Calu3 (cell line): ENCODE measurements around the gene TGFBRAP1. TPM values are rescaled to one million over a fixed set of nuclear protein-coding genes. Genes with fewer than 3 reads are reported as not detected.

ENCODE experiments used
- BruUV-seq: library from RNA; stranded (reverse); fragments of 400-500 nt; replicated peaks from 2 replicates; lab custom pipeline; 2021; lab: Mats Ljungman, UMichigan
- CTCF ChIA-PET: fragments of 300-600 bp; sonication (Branson Sonifier 250); formaldehyde crosslinking; loops from one replicate; lab custom pipeline; 2022; ENCODE audit warnings: antibody characterized with exemption; lab: Charles Lee
- DNase-seq: peaks from one replicate; pipeline ENCODE4 v3.0.0; 2022
- H3K27ac Mint-ChIP-seq: one replicate; pipeline ENCODE4 v1.8.0; 2022; ENCODE audit warnings: mixed read lengths; ENCODE audit not compliant: unreplicated experiment
- H3K27me3 Mint-ChIP-seq: one replicate; pipeline ENCODE4 v1.8.0; 2022; ENCODE audit warnings: mixed read lengths; ENCODE audit not compliant: unreplicated experiment
- H3K36me3 Mint-ChIP-seq: one replicate; pipeline ENCODE4 v1.8.0; 2022; ENCODE audit warnings: mild to moderate bottlenecking, moderate library complexity, mixed read lengths; ENCODE audit not compliant: insufficient read depth, unreplicated experiment
- H3K4me1 Mint-ChIP-seq: one replicate; pipeline ENCODE4 v1.8.0; 2022; ENCODE audit warnings: mild to moderate bottlenecking, low read depth, mixed read lengths; ENCODE audit not compliant: unreplicated experiment
- H3K4me3 Mint-ChIP-seq: one replicate; pipeline ENCODE4 v1.8.0; 2022; ENCODE audit warnings: mild to moderate bottlenecking, low read depth, moderate library complexity, mixed read lengths; ENCODE audit not compliant: unreplicated experiment
- H3K9me3 Mint-ChIP-seq: one replicate; pipeline ENCODE4 v1.8.0; 2022; ENCODE audit warnings: low read depth, mixed read lengths; ENCODE audit not compliant: unreplicated experiment
- intact Hi-C: fragments of 100-400 bp; cut with micrococcal nuclease; formaldehyde crosslinking; loops from one replicate; pipeline ENCODE4 v1.10.0; 2022; ENCODE audit not compliant: unreplicated experiment
- total RNA-seq: library from RNA; stranded (reverse); gene quantifications from 2 replicates; pipeline ENCODE4 v1.2.3, GENCODE V29; 2022
- TF ChIP-seq, protein P1 (sequence below): fragments of 200-600 bp; IDR thresholded peaks from one replicate; pipeline ENCODE4 v1.8.0; 2022; ENCODE audit warnings: antibody characterized with exemption; ENCODE audit not compliant: unreplicated experiment

TGFBRAP1 gene
- total RNA-seq, 1 experiment from 2014 or later = 24.3 TPM

DNA sequence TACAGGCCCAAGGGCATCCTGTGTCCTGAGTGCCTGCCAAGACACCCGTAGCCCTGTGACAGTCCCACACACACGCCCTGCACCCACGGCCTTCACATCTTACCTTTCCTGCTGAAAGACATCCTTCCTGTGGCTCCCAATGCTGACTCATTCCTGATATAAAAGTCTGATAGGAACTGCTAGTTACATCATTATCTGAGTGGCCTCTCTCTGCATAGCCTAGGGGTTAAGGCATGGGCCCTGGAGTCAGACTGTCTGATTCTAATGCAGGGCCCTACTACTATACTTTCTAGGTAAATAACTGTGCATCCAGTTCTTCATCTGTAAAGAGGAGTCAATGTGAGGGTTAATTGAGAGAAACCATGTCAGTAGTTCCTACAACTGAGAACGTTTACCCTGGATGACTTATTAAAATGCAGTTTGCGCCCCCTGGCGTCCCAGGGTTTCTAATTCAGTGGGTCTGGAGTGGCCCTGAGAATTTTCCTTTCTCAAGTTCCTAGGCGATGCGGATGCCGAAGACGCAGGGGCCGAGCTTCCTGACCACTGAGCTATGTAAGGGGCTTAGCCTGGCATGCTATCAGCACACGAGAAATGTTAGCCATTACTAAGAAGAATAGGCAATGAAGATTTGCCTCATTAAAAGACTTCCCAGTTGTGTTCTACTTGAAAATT lies 94.0 kb downstream of the TGFBRAP1 start:
- intact Hi-C loops = loop anchor here (1.0 to 5.0 kb wide), 2 partner anchors 53 to 121 kb away; no protein-coding TSS in a partner anchor
- no peaks in the 10 kb centered on the region for H3K36me3 Mint-ChIP-seq
- H3K27me3 Mint-ChIP-seq = peaks cover 19% of the 10 kb centered on the region
- no peaks in the 10 kb centered on the region for H3K9me3 Mint-ChIP-seq
- no peak overlapping the region for H3K27ac Mint-ChIP-seq
- peaks cover 9% of the 10 kb centered on the region for H3K4me1 Mint-ChIP-seq
- DNase-seq = peak; percentile 84
- TF ChIP-seq, protein P1, sequence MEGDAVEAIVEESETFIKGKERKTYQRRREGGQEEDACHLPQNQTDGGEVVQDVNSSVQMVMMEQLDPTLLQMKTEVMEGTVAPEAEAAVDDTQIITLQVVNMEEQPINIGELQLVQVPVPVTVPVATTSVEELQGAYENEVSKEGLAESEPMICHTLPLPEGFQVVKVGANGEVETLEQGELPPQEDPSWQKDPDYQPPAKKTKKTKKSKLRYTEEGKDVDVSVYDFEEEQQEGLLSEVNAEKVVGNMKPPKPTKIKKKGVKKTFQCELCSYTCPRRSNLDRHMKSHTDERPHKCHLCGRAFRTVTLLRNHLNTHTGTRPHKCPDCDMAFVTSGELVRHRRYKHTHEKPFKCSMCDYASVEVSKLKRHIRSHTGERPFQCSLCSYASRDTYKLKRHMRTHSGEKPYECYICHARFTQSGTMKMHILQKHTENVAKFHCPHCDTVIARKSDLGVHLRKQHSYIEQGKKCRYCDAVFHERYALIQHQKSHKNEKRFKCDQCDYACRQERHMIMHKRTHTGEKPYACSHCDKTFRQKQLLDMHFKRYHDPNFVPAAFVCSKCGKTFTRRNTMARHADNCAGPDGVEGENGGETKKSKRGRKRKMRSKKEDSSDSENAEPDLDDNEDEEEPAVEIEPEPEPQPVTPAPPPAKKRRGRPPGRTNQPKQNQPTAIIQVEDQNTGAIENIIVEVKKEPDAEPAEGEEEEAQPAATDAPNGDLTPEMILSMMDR = peak; percentile 61
- CTCF ChIA-PET = interaction anchor here (0.7 to 1.0 kb wide), 3 partner anchors 56 to 120 kb away, joined by 3 to 4 read pairs (median 3); no protein-coding TSS in a partner anchor
- no peak overlapping the region for H3K4me3 Mint-ChIP-seq
- no TSS peak for BruUV-seq

DNA sequence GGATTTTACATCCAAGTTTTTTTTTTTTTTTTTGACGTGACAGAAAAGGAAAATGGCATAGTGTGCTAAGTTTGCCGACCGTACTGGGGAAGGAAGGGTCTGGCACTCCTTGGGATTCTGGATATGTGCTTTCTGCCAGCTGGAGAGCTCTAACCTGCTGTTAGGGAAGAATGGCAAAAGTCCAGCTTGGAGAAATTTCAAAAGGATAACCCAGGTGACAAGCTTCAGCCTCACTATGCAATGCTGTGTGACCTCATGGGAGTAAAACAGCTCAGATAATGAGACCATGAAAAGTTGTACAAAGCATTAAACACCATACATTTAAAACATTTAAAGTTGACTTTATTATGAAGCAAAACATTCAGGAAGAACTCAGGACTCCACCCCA lies 98.3 kb downstream of the TGFBRAP1 start:
- intact Hi-C loops = no loop called here
- CTCF ChIA-PET = interaction anchor here (0.9 kb wide), 1 partner anchor 12 kb away, joined by 4 read pairs; no protein-coding TSS in a partner anchor
- TF ChIP-seq, protein P1 = no peak

DNA sequence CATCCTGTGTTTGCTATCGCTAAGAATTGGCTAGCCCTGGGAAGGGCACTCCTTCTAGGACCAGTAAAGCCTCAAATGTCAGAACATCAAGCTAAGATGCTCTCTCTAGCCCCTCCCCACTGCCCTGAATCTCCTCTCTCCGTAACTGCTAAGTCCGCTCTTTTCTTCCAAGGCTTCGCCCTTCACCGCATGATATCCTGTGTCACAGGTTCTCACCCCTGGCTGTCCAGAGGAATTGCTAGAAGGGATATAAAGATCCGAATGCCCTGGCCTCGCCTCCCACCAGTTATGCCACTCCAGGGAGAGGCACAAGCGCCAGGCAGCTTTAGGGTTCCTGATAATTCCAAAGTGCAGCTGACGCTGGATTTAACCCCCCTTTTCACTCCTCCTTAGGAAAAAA lies 105.1 kb downstream of the TGFBRAP1 start:
- H3K27ac Mint-ChIP-seq = no peak overlapping the region
- H3K36me3 Mint-ChIP-seq = no peaks in the 10 kb centered on the region
- no peak for DNase-seq
- H3K27me3 Mint-ChIP-seq = peaks cover 86% of the 10 kb centered on the region
- TF ChIP-seq, protein P1 = no peak
- intact Hi-C loops = no loop called here
- CTCF ChIA-PET = no interaction called here
- H3K9me3 Mint-ChIP-seq = no peaks in the 10 kb centered on the region
- H3K4me3 Mint-ChIP-seq = no peak overlapping the region
- no peaks in the 10 kb centered on the region for H3K4me1 Mint-ChIP-seq
- no TSS peak for BruUV-seq

More for the DNA sequence above, 98.3 kb downstream of the TGFBRAP1 start:
- no peaks in the 10 kb centered on the region for H3K36me3 Mint-ChIP-seq
- no peak overlapping the region for H3K27ac Mint-ChIP-seq
- peaks cover 9% of the 10 kb centered on the region for H3K4me1 Mint-ChIP-seq
- BruUV-seq = no TSS peak
- H3K4me3 Mint-ChIP-seq = no peak overlapping the region
- H3K27me3 Mint-ChIP-seq = peaks cover 50% of the 10 kb centered on the region
- no peaks in the 10 kb centered on the region for H3K9me3 Mint-ChIP-seq
- no peak for DNase-seq

DNA sequence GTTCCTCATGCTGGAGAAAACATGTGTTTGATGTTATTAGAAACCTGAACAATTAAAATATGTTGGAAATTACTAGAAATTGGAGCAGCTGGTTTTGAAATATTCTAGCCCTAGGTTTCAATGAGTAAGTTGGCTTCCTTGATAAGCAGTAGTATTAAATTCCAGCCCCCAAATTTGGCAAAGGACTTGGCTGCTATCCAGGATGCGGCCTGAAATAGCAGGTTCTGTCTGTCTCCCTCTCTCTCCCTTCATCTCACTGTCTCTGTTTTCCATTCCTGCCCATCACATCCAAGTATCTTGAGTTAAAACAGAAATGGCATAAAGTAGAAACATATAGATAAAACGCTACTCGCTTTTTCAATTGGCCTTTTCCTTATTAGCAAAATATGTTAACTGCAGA lies 108.9 kb downstream of the TGFBRAP1 start:
- no peak for DNase-seq
- no TSS peak for BruUV-seq
- TF ChIP-seq, protein P1 = no peak
- Mint-ChIP-seq H3K27ac (no peak overlapping the region), H3K4me3 (no peak overlapping the region), H3K4me1 (no peaks in the 10 kb centered on the region), H3K27me3 (peaks cover 93% of the 10 kb centered on the region), H3K36me3 (no peaks in the 10 kb centered on the region), H3K9me3 (no peaks in the 10 kb centered on the region)
- CTCF ChIA-PET = no interaction called here
- intact Hi-C loops = no loop called here
